GM04504 (cell line): ENCODE results near the gene TNP1.

Experiments
- DNase-seq: peaks from one replicate; pipeline ENCODE4 v3.0.0-alpha.2; 2012; ENCODE audit warnings: low read depth

Gene TNP1

DNA sequence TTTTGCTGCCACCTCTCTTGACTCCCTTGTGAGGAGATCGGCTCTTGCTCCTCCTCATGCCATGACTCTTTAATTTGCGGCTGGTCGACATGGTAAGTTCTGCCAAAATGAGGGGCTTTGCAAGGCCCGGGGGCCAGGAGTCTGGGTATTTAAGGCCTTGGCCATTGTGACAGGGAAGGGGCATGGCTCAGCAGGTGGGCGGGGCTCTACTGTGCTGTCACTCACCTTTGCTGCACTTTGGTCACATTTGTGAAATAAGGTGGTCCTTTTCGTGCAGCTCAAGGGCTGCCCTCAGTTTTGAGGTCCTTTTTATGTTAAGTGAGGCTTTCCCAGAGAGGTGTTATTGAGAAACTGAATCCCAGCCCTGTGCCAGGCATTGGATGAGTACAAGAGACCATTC is at the start of gene TNP1:
TSS of gene TNP1 (minus strand) at position 121 of the 400 bp plus-strand sequence. CDS start at position 91, 30 bp downstream.
- no peak for DNase-seq

DNA sequence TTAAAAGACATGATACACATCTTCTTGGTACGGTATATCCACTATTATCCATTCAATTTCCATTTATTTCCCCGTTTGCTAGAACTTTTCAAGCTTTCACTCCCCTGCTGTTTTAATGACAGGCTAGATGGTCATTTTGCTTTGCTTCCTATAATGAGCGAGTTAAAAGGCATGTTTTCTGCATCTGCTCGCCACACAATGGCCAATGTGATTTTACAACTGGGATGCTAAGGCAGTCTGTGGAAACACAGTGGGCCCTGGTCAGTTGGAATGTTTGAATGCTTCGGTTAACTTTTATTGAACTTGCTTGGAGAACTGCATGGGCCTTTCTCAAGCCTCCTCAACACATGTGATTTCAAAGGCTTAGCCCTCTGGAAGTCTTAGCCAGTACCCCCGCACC is 48.4 kb upstream of the TNP1 start:
- no peak for DNase-seq

GRCh38 chr2:216905649-216906329 is 45.9 kb upstream of the TNP1 start:
- no peak for DNase-seq

DNA sequence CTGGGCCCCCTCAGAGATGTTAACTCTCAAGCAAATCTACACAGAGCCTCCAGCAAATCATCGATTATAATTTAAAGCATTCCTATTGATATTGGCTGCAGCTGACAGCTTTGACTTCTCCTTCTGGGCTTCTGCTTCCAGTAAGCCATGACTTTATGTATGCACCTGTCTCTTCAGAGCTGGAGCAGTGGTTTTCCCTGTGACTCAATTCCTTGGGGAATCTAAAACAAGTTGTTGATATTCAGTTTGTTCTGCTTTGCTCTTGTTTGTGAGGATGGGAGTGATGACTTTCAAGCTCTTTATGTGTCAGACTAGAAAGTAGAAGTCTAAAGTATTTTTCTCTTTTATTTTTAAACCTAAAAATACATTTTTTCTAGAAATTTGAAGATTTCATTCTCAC is 45.1 kb upstream of the TNP1 start:
- DNase-seq = no peak

DNA sequence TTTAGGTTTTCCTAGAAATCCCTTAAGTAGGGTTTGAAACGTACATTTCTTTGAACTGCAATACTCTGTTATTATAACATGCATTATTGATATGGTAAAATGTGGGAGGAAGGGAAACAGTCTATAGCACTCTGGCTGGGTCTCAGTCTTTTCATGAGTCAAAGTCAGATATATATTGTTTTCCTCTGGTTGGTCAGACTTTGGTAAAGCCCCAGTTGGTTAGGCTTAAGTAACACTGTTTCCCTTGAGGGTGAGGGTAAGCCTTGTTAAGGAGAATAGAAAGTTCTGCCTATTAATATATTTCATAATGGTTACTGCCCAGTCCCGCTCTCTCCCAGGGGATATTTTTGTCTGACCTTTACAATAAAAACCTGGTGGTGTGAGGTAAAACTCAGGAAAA is 44.7 kb upstream of the TNP1 start:
- DNase-seq = no peak

- no peak for DNase-seq
Measured at GRCh38 chr2:216903470-216903869, 43.6 kb upstream of the TNP1 start.

GRCh38 chr2:216901273-216901672 is 41.4 kb upstream of the TNP1 start:
- DNase-seq = no peak

GRCh38 chr2:216900406-216900805 is 40.5 kb upstream of the TNP1 start:
- no peak for DNase-seq

- DNase-seq = no peak
Measured at GRCh38 chr2:216897561-216898203, 37.8 kb upstream of the TNP1 start.

- no peak for DNase-seq
Measured at GRCh38 chr2:216890138-216890537, 30.3 kb upstream of the TNP1 start.

DNA sequence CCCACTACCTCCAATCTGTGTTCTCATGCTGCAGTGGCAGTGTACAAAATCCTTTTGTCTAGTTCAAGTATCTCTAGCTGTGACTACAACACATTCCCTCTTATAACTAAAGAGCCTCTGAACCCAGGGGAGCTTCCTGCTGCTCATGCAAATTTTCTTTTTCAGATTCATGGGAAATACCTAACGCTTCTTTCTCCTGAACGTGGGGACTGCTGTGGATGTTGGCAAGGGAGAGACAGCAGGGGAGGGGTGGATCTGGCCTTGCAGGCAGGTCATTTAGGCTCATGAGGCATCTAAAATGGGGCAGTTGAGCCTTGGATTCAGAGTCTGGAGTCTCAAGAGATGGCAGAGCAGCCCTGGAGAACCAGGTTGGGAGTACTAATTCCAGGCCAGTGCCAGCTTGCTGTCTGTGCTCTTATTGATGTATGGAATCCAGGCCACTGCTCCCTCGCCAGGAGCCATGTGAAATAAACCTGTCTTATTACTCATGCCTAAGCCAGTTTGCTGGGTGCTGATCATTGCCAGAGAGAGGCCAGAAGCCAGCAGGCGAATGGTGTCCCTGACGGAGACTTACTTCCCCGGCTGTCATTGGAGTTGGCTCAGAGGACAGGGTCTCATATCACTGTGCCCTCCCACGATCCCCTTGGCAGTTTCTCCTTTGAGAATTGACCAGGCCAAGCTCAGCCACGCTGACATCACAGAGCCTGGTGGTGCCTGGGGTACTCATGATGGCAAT is 29.2 kb upstream of the TNP1 start:
- no peak for DNase-seq

DNA sequence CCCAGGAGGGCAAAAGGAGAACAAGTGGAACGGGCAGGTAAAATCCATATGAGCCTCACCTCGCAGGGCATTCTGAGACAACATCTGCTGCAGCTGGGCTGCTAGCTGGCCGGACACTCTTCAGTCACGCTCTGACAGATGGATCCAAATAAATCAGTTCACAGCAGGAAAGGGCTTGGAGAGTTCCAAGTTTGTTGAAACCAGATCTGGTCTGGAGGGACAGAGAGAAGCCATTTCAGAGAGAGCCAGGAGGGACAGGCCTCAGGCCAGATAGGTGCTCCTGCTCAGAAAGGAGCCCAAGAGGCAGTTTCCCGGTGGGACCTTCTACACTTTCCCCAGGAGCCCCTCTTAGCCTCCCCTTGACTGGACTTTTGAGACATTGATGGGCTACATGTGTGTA is 28.2 kb upstream of the TNP1 start:
- no peak for DNase-seq

- DNase-seq = no peak
Measured at GRCh38 chr2:216887138-216887537, 27.3 kb upstream of the TNP1 start.

DNA sequence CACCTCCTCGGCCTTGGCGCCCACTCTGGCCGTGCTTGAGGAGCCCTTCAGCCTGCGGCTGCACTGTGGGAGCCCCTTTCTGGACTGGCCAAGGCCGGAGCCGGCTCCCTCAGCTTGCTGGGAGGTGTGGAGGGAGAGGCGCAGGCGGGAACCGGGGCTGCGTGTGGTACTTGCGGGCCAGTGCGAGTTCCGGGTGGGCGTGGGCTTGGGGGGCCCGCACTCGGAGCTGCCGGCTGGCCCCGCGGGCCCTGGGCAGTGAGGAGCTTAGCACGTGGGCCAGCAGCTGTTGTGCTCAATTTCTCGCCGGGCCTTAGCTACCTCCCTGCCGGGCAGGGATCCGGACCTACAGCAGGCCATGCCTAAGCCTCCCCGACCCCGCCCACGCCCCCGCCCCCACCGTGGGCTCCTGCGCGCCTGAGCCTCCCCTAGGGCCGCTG is 25.3 kb upstream of the TNP1 start:
- DNase-seq = no peak

DNA sequence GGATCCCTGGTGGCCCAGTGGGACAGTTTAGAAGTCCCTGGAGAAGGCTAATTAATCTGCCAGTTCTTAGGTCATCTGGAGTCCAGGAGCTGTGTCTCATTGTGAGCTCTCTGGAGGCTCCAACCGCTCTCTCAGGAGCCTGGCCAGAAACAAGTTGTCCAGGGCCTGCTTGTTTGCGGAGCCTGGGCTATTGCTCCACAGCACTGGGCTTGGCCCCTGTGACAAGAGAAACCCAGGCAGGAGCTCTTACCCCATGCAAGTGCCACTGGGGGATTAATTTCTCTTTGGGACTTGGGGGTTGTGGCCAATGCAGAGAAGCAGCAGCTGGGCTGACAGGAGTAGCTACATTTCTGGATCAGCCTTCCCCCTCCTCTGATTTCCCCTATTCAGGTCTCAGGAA is 24.5 kb upstream of the TNP1 start:
- DNase-seq = no peak

DNA sequence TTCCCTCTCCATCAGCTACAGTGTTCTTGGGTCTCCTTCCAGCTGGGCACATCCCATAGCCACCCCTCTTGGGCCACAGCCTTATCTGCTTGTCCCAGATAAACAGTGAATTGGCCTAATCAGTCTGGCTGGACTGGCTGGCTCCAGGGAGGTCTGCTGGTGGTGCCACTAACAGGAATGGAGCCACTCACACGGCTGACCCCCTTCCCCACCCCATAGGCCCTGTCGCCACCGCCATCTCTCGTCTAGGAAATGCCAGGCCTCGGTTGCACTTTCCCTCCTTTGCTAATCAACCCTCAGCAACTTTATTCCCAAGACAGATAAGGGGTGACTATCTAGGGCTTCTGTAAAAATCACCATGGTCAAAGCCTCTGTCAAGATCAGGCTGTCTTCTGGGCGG is 23.0 kb upstream of the TNP1 start:
- DNase-seq = no peak

GRCh38 chr2:216881411-216881810 is 21.5 kb upstream of the TNP1 start:
- no peak for DNase-seq

GRCh38 chr2:216880509-216881184 is 20.8 kb upstream of the TNP1 start:
- no peak for DNase-seq

GRCh38 chr2:216879727-216880508 is 20.1 kb upstream of the TNP1 start:
- no peak for DNase-seq

DNA sequence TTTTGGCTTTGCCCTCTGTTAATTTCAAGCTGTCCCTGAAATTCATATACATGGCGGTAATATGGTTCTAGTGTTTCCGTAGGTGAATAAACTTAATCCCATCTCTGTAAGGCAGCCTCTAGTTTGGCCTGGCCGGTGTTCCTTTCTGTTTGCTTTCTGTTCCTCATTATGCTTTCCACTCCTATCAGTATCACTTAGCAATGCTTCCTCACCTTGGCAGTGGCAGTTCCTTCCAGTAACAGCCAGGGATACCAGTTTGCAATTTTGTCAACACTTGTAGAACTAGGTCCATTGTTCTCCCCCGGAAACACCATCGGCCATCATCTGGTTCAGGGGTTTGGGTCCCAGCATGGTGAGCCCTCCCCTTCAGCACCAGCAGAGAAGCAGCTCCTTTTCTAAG is 18.2 kb upstream of the TNP1 start:
- DNase-seq = no peak

DNA sequence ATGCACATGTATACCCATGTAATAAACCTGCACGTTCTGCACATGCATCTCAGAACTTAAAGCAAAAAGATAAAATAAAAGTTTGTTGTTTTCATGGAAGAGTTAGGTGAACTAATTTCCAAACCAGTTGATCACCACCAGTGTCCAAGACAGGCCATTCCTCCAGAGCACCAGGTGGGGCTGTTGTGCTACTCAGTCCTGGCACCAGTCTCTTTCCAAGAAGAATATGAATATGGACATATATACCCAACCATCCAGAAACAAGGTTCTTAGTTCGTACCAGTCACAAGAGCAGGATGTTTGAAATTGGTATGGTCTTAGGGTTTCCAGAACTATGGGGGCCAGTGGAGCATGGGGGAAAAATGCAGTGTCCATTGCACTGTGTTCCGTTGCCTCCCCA is 17.2 kb upstream of the TNP1 start:
- DNase-seq = no peak

DNA sequence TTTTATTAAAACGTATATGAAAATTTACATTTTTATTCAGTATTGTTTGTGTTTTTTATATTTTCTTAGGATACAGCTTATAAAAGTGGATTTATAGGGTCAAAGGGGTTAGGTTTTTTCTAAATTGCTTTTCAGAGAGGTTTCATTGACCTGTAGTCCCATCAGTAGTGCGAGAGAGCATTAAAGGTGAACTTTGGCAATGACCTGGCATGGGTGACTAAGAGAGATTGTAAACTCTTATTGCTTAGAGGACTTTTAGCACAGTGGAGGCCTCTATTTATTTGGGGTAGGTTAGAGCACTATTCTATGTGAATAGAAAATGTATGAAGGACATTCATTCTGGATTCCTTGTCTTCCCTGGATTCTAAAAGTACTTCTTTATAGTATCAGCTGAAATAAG is 16.0 kb upstream of the TNP1 start:
- DNase-seq = no peak
